A549 (cell line): ENCODE results near the gene PKP4.
A peak's percentile ranks its signal among the peaks of the same experiment; 100 is the strongest.

ENCODE experiments used
- CHD2 ChIP-seq: fragments of 150-350 bp; IDR thresholded peaks from 2 replicates; pipeline ENCODE4 v1.6.1; 2014; ENCODE audit warnings: low read length; ENCODE audit not compliant: partially characterized antibody
- CHD4 ChIP-seq: fragments of 200-600 bp; sonication (generic); IDR thresholded peaks from 2 replicates; pipeline ENCODE4 v1.6.1; 2016; ENCODE audit warnings: antibody characterized with exemption, mild to moderate bottlenecking, borderline replicate concordance
- CTCF ChIP-seq: fragments of >200 bp; sonication (Bioruptor Twin); formaldehyde crosslinking; IDR thresholded peaks from 3 replicates; pipeline ENCODE4 v1.5.1; 2016
- FOSL2 ChIP-seq, 2 experiments: fragments of 450-650 bp in 1 of 2; fragments of >200 bp in 1 of 2; sonication (Bioruptor Twin) in 1 of 2; formaldehyde crosslinking; IDR thresholded peaks; 2 replicates each; pipeline versions ENCODE4 v1.5.0 to v1.6.1; 2016 to 2020; ENCODE audit warnings: mild to moderate bottlenecking in 1 of 2, moderate library complexity in 1 of 2
- KDM1A ChIP-seq: fragments of 200-600 bp; sonication (generic); IDR thresholded peaks from 2 replicates; pipeline ENCODE4 v1.6.1; 2016; ENCODE audit warnings: low read depth, mild to moderate bottlenecking
- MYC ChIP-seq: IDR thresholded peaks from 2 replicates; pipeline ENCODE4 v1.6.1; 2012; ENCODE audit warnings: mild to moderate bottlenecking, inconsistent platforms, low read length, improper control_type of control experiment, borderline replicate concordance
- POLR2A ChIP-seq: IDR thresholded peaks from 2 replicates; pipeline ENCODE4 v1.6.1; 2012; ENCODE audit warnings: mild to moderate bottlenecking, low read length
- RAD21 ChIP-seq, 2 experiments: fragments of >200 bp in 1 of 2; sonication (Bioruptor Twin) in 1 of 2; formaldehyde crosslinking in 1 of 2; IDR thresholded peaks in 1 of 2; conservative IDR thresholded peaks in 1 of 2; 2 replicates in 1 of 2; 3 replicates in 1 of 2; pipeline ENCODE4 v1.6.1; 2012 to 2018; ENCODE audit warnings: inconsistent platforms in 1 of 2
- REST ChIP-seq: fragments of 200-600 bp; sonication (generic); IDR thresholded peaks from 2 replicates; pipeline ENCODE4 v1.6.1; 2016; ENCODE audit warnings: antibody characterized with exemption, mild to moderate bottlenecking, moderate library complexity
- SMC3 ChIP-seq: fragments of >200 bp; sonication (Bioruptor Twin); formaldehyde crosslinking; IDR thresholded peaks from 3 replicates; pipeline ENCODE4 v1.6.1; 2018; ENCODE audit warnings: inconsistent platforms

GRCh38 chr2:158573739-158574138 lies 117.0 kb downstream of the PKP4 start:
- TF ChIP-seq POLR2A (no peak), CTCF (no peak), REST (no peak), RAD21 (conservative IDR thresholded peaks at IDR 0.05 in 1 of 2, IDR thresholded peaks at IDR 0.05 in 1 of 2) (no peak), KDM1A (no peak), CHD4 (no peak), FOSL2 (IDR thresholded peaks at IDR 0.05) (no peak), FOSL2 (CRISPR knock-in tag; IDR thresholded peaks at IDR 0.05) (no peak), CHD2 (no peak), MYC (no peak), SMC3 (peak; percentile 14; the same call in 1 of the 3 replicates)
